Kidney (tissue), 14 donors: ENCODE measurements around the gene SARS1. TPM values are rescaled to one million over a fixed set of nuclear protein-coding genes. Genes with fewer than 3 reads are reported as not detected.

Source experiments
- DNase-seq, 5 donors: peaks; one replicate each; pipeline ENCODE4 v3.0.0-alpha.2; 2013 to 2020
- FAIRE-seq: peaks from 2 replicates; lab custom pipeline; 2012; peaks lifted over from hg19 to GRCh38; lab: Jason Lieb, UNC
- H3K27ac ChIP-seq, 2 donors: one replicate each; pipeline ENCODE4 v1.7.0; 2013; ENCODE audit warnings: low read depth in 2 of 2, low read length in 2 of 2, inconsistent platforms in 1 of 2
- H3K27me3 ChIP-seq: one replicate; pipeline ENCODE4 v1.7.1; 2013; ENCODE audit warnings: low read length, inconsistent platforms; ENCODE audit not compliant: control insufficient read depth, insufficient read depth
- H3K36me3 ChIP-seq, 3 donors: one replicate each; pipeline versions ENCODE4 v1.7.0 to v1.7.1; 2013; ENCODE audit warnings: low read length in 3 of 3, control low read depth in 1 of 3, inconsistent platforms in 1 of 3; ENCODE audit not compliant: insufficient read depth in 3 of 3, control insufficient read depth in 2 of 3
- H3K4me1 ChIP-seq, 3 donors: one replicate each; pipeline versions ENCODE4 v1.7.0 to v1.7.1; 2013; ENCODE audit warnings: low read length in 3 of 3, inconsistent platforms in 1 of 3, low read depth in 1 of 3; ENCODE audit not compliant: control insufficient read depth in 2 of 3, insufficient read depth in 2 of 3
- H3K4me3 ChIP-seq, 3 donors: one replicate each; pipeline versions ENCODE4 v1.7.0 to v1.8.1; 2013; ENCODE audit warnings: low read length in 3 of 3, control low read depth in 1 of 3, inconsistent platforms in 1 of 3
- H3K9ac ChIP-seq, 3 donors: one replicate each; pipeline versions ENCODE4 v1.7.0 to v1.7.1; 2013; ENCODE audit warnings: low read length in 3 of 3, control low read depth in 1 of 3, inconsistent platforms in 1 of 3
- H3K9me3 ChIP-seq, 3 donors: one replicate each; pipeline versions ENCODE4 v1.7.0 to v1.7.1; 2013; ENCODE audit warnings: low read length in 3 of 3, control low read depth in 1 of 3, inconsistent platforms in 1 of 3; ENCODE audit not compliant: control insufficient read depth in 2 of 3, insufficient read depth in 1 of 3
- CTCF ChIP-seq: IDR thresholded peaks from 3 replicates; pipeline ENCODE4 v1.5.1; 2012; ENCODE audit warnings: mild to moderate bottlenecking, moderate library complexity, borderline replicate concordance; ENCODE audit not compliant: insufficient read depth; ENCODE audit errors: extremely low read depth
- intact Hi-C: fragments of 100-400 bp; cut with DNase I; formaldehyde crosslinking; loops from one replicate; pipeline ENCODE4 v1.11.1; 2022
- polyA plus RNA-seq: library from polyadenylated mRNA; stranded (reverse); fragments of 350-450 nt; fragmentation: Illumina TruSeq; extraction: RNeasy Lipid Tissue Mini Kit (QIAGEN cat#74804); gene quantifications from one replicate; pipeline ENCODE4 v1.2.3, GENCODE V29; 2014; ENCODE audit warnings: low read depth, low replicate concordance; ENCODE audit not compliant: insufficient read depth
- total RNA-seq: library from RNA; stranded (reverse); fragmentation: NEBNext Ultra II Directional; extraction: Animal tissue kit (Norgen Biotek cat#: 25700); gene quantifications from one replicate; pipeline ENCODE4 v1.2.1, GENCODE V29; 2021
- donor health status: control.
- donor health status: control.
- donor health status: control.
- donor health status: control.
- donor health status: control.
- donor health status: DM: yes; HTN: yes; CAD: no.
- donor health status: Normal renal cell carcinoma (clear cell type).

The SARS1 gene
- total and polyA plus RNA-seq, 2 donors from 2014 or later, result 114 to 181 TPM

- DNase-seq (no peak), FAIRE-seq (no peak)
- Histone ChIP-seq H3K4me1 (peaks cover 0 to 8% (median 0%) of the 10 kb centered on the region in 3 donors), H3K27ac (no peak overlapping the region), H3K9me3 (no peaks in the 10 kb centered on the region), H3K27me3 (no peaks in the 10 kb centered on the region), H3K36me3 (peaks cover 0 to under 1% (median 0%) of the 10 kb centered on the region in 3 donors), H3K4me3 (no peak overlapping the region), H3K9ac (no peak overlapping the region)
- no peak for TF ChIP-seq CTCF
- intact Hi-C loops, result no loop called here
These were observed 30.3 kb downstream of the SARS1 start for GRCh38 chr1:109243860-109244552.

- TF ChIP-seq CTCF, result no peak
- peaks cover 0 to 12% (median 0%) of the 10 kb centered on the region in 3 donors for H3K4me1 ChIP-seq
- no peak for FAIRE-seq
- H3K9me3 ChIP-seq, result no peaks in the 10 kb centered on the region
- H3K9ac ChIP-seq, result no peak overlapping the region
- H3K4me3 ChIP-seq, result no peak overlapping the region
- H3K27ac ChIP-seq, result no peak overlapping the region
- no peaks in the 10 kb centered on the region for H3K36me3 ChIP-seq
- intact Hi-C loops, result no loop called here
- no peaks in the 10 kb centered on the region for H3K27me3 ChIP-seq
- peak in 1 of 5 donors; percentile 59 for DNase-seq
These were observed 32.4 kb downstream of the SARS1 start for GRCh38 chr1:109246141-109246551.

GRCh38 chr1:109247401-109248365 is 34.0 kb downstream of the SARS1 start:
- DNase-seq (no peak), FAIRE-seq (no peak)
- intact Hi-C loops, result no loop called here
- no peak overlapping the region for H3K9ac ChIP-seq
- no peaks in the 10 kb centered on the region for H3K9me3 ChIP-seq
- TF ChIP-seq CTCF, result no peak
- H3K27ac ChIP-seq, result no peak overlapping the region
- no peaks in the 10 kb centered on the region for H3K36me3 ChIP-seq
- H3K27me3 ChIP-seq, result no peaks in the 10 kb centered on the region
- H3K4me1 ChIP-seq, result peaks cover 0 to 5% (median 0%) of the 10 kb centered on the region in 3 donors
- H3K4me3 ChIP-seq, result no peak overlapping the region
